ENCODE measurements around the gene TRIO. TPM values are rescaled to one million over a fixed set of nuclear protein-coding genes. Genes with fewer than 3 reads are reported as not detected.

The TRIO gene
- total and polyA plus RNA-seq, 2 of the 8 experiments (the other 6 are each of a cell fraction or from before 2014, with no cell fraction given): 35.1 to 69.1 TPM

DNA sequence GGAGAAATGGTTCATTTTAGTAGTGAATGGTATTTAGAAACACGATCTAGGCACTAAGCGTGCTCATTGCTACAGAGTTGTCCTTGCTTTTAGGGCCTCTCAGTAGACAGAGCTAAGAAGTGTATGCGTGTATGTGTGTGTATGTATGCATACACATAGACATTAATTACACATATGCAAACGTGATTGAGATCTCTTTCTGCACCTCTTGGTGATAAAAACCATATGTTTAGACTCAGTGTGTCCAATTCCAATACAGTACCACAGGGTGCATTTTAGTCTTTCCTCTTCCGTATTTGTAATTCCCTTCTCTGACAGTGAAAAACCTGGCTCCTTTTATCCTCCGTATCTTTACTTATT lies 13.1 kb downstream of the TRIO start:
- H4K8ac ChIP-seq (ENCODE audit: extremely low read depth, insufficient read depth, low read length): no peak overlapping the region
- DNase-seq (ENCODE audit: low read depth in 1 of 2, low spot score in 2 of 2) (no peak), FAIRE-seq (no peak)
- no peak overlapping the region for H3K4ac ChIP-seq (replicated peaks; ENCODE audit: insufficient read length, low read depth, low read length)
- H2BK120ac ChIP-seq (replicated peaks; ENCODE audit: low read depth, low read length): no peak overlapping the region
- peaks cover 23 to 31% of the 10 kb centered on the region in 2 experiments for H4K20me1 ChIP-seq (replicated peaks in 1 of 2; ENCODE audit: control insufficient read depth in 1 of 2, insufficient read depth in 2 of 2, low read length in 2 of 2)
- CTCF ChIA-PET (ENCODE audit: partially characterized antibody): interaction anchor here (0.8 to 1.3 kb wide), 5 partner anchors 9 to 140 kb away, joined by 3 to 4 read pairs (median 3); no protein-coding TSS in a partner anchor
- H3K79me1 ChIP-seq (ENCODE audit: low read depth, low read length): peaks cover 10% of the 10 kb centered on the region
- H3K4me3 ChIP-seq (ENCODE audit: extremely low read depth in 1 of 4, insufficient read depth in 2 of 4, low read depth in 3 of 4, low read length in 4 of 4): no peak overlapping the region
- H3K79me2 ChIP-seq (ENCODE audit: control insufficient read depth in 1 of 2, insufficient read depth in 2 of 2, low read length in 2 of 2): peaks cover 20 to 98% of the 10 kb centered on the region in 2 experiments
- WGBS, 2 experiments (ENCODE audit: extremely low coverage in 1 of 2, insufficient coverage in 1 of 2, insufficient read length in 1 of 2, insufficient replicate concordance in 2 of 2, low coverage in 1 of 2, low lambda C conversion rate in 2 of 2, missing lambda C conversion rate in 1 of 2): 65% methylated on average over 6 of the region's 6 CpGs; no CpG with 5 or more reads in 1 of the 2 experiments
- H2BK5ac ChIP-seq (ENCODE audit: low read depth, low read length): no peak overlapping the region
- no peak overlapping the region for H3K56ac ChIP-seq (replicated peaks; ENCODE audit: insufficient read length, low read depth, low read length)
- TF ChIP-seq KDM5A (IDR thresholded peaks at IDR 0.05; ENCODE audit: low read length): no peak
- TF ChIP-seq FOSL1 (IDR thresholded peaks at IDR 0.05; ENCODE audit: insufficient read depth, low read depth, low read length): no peak
- no peak for TF ChIP-seq SIX5 (IDR thresholded peaks at IDR 0.05; ENCODE audit: low read depth, low read length)
- no peak for TF ChIP-seq SP2 (IDR thresholded peaks at IDR 0.05; ENCODE audit: low read length)
- no peak for TF ChIP-seq ATF2 (IDR thresholded peaks at IDR 0.05; ENCODE audit: low read length)
- TF ChIP-seq CHD1 (IDR thresholded peaks at IDR 0.05; ENCODE audit: low read depth, low read length): no peak
- TF ChIP-seq POLR2AphosphoS5 (IDR thresholded peaks at IDR 0.05; ENCODE audit: low read depth, low read length): no peak
- TF ChIP-seq MAFK (IDR thresholded peaks at IDR 0.05; ENCODE audit: low read depth, low read length): no peak
- peaks cover 5 to 25% (median 17%) of the 10 kb centered on the region in 4 experiments; a peak in 6 of 7 replicates for H3K4me1 ChIP-seq (replicated peaks in 1 of 4; ENCODE audit: control insufficient read depth in 3 of 4, insufficient read depth in 4 of 4, low read length in 3 of 4)
- H3K23ac ChIP-seq (ENCODE audit: insufficient read length): no peak overlapping the region
- no peaks in the 10 kb centered on the region for H3K27me3 ChIP-seq (replicated peaks in 1 of 4; ENCODE audit: control insufficient read depth in 3 of 4, extremely low read depth in 1 of 4, insufficient read depth in 3 of 4, low read length in 3 of 4)
- no peak overlapping the region for H2BK12ac ChIP-seq (ENCODE audit: low read depth, low read length)
- POLR2A ChIA-PET (ENCODE audit: partially characterized antibody): interaction anchor here (0.6 to 3.3 kb wide), 2 partner anchors 13 to 85 kb away, joined by 3 to 10 read pairs; partner anchors contain the start of gene TRIO
- H4K91ac ChIP-seq (replicated peaks; ENCODE audit: insufficient read length, low read length): no peak overlapping the region
- H3K9ac ChIP-seq (replicated peaks in 1 of 4; ENCODE audit: extremely low read depth in 1 of 4, low read depth in 3 of 4, low read length in 3 of 4): no peak overlapping the region
- no peak overlapping the region for H2AFZ ChIP-seq (ENCODE audit: low read length)
- no peak overlapping the region for H2AK5ac ChIP-seq (ENCODE audit: low read depth, low read length)
- peak overlapping the region in 1 of 2 experiments; percentile 29; a peak in 2 of 4 replicates for H3K4me2 ChIP-seq (ENCODE audit: insufficient read depth in 1 of 2, low read depth in 2 of 2, low read length in 2 of 2)
- no peak overlapping the region for H3K27ac ChIP-seq (ENCODE audit: low read depth, low read length)
- H3K18ac ChIP-seq (ENCODE audit: extremely low read depth, low read length): no peak overlapping the region
- no peak overlapping the region for H2BK20ac ChIP-seq (ENCODE audit: low read length)
- no peaks in the 10 kb centered on the region for H3K36me3 ChIP-seq (ENCODE audit: control insufficient read depth in 2 of 4, insufficient read depth in 4 of 4, low read length in 3 of 4)
- no peaks in the 10 kb centered on the region; the same call in 1 of the 2 replicates for H3K23me2 ChIP-seq (ENCODE audit: low read depth, low read length)
- H3K9me3 ChIP-seq (ENCODE audit: insufficient read depth in 2 of 2, low read depth in 1 of 2, low read length in 1 of 2): no peaks in the 10 kb centered on the region
- no peak overlapping the region for H3K14ac ChIP-seq (ENCODE audit: insufficient read length)
- no peak overlapping the region for H2BK15ac ChIP-seq (ENCODE audit: low read length)
- no peak overlapping the region for H4K5ac ChIP-seq (ENCODE audit: insufficient read length, low read depth, low read length)
